Keratinocyte (primary cell): Measurements from ENCODE around the gene LRP1B. TPM values are rescaled to one million over a fixed set of nuclear protein-coding genes. Genes with fewer than 3 reads are reported as not detected.

Source experiments
- DNase-seq: peaks from one replicate; pipeline ENCODE4 v3.0.0-alpha.2; 2011; ENCODE audit warnings: low read depth, missing footprints, low spot score
- FAIRE-seq: peaks from 2 replicates; lab custom pipeline; 2011; peaks lifted over from hg19 to GRCh38; lab: Jason Lieb, UNC
- H2AFZ ChIP-seq: 2 replicates; pipeline ENCODE4 v1.6.0; 2012; ENCODE audit warnings: low read length, control low read depth, inconsistent platforms; ENCODE audit not compliant: control insufficient read depth
- H3K27ac ChIP-seq: 2 replicates; pipeline ENCODE4 v1.5.1; 2011; ENCODE audit warnings: low read length; ENCODE audit not compliant: control insufficient read depth, insufficient read depth
- H3K27me3 ChIP-seq: 3 replicates; pipeline ENCODE4 v1.6.0; 2011; ENCODE audit warnings: low read length; ENCODE audit not compliant: control insufficient read depth, insufficient read depth; ENCODE audit errors: extremely low read depth
- H3K36me3 ChIP-seq, 2 experiments: 2 replicates in 1 of 2; 3 replicates in 1 of 2; pipeline ENCODE4 v1.5.1; 2011; ENCODE audit warnings: low read length in 2 of 2, mild to moderate bottlenecking in 1 of 2; ENCODE audit not compliant: control insufficient read depth in 2 of 2, insufficient read depth in 2 of 2; ENCODE audit errors: extremely low read depth in 1 of 2
- H3K4me1 ChIP-seq: 3 replicates; pipeline ENCODE4 v1.5.1; 2011; ENCODE audit warnings: low read length; ENCODE audit not compliant: control insufficient read depth, insufficient read depth; ENCODE audit errors: extremely low read depth
- H3K4me2 ChIP-seq: 3 replicates; pipeline ENCODE4 v1.6.0; 2011; ENCODE audit warnings: low read depth, low read length; ENCODE audit not compliant: control insufficient read depth, insufficient read depth; ENCODE audit errors: extremely low read depth
- H3K4me3 ChIP-seq, 3 experiments: fragments of 200-600 bp in 1 of 3; sonication (generic) in 1 of 3; 2 replicates in 2 of 3; 3 replicates in 1 of 3; pipeline ENCODE4 v1.5.1; 2011 to 2016; ENCODE audit warnings: low read length in 3 of 3, mild to moderate bottlenecking in 3 of 3, control low read depth in 2 of 3, inconsistent platforms in 1 of 3, low read depth in 1 of 3, mixed read lengths in 1 of 3, mixed run types in 1 of 3, moderate library complexity in 1 of 3; ENCODE audit not compliant: control insufficient read depth in 2 of 3, insufficient read depth in 2 of 3; ENCODE audit errors: extremely low read depth in 1 of 3
- H3K79me2 ChIP-seq: 2 replicates; pipeline ENCODE4 v1.6.0; 2012; ENCODE audit warnings: low read length; ENCODE audit not compliant: control insufficient read depth, insufficient read depth
- H3K9ac ChIP-seq: 3 replicates; pipeline ENCODE4 v1.6.0; 2011; ENCODE audit warnings: low read length; ENCODE audit not compliant: control insufficient read depth, insufficient read depth; ENCODE audit errors: extremely low read depth
- H3K9me1 ChIP-seq: 3 replicates; pipeline ENCODE4 v1.6.0; 2011; ENCODE audit warnings: low read length; ENCODE audit not compliant: control insufficient read depth, insufficient read depth; ENCODE audit errors: extremely low read depth
- H3K9me3 ChIP-seq: 2 replicates; pipeline ENCODE4 v1.5.1; 2012; ENCODE audit warnings: low read depth, low read length; ENCODE audit not compliant: control insufficient read depth
- H4K20me1 ChIP-seq: 3 replicates; pipeline ENCODE4 v1.6.0; 2011; ENCODE audit warnings: low read length; ENCODE audit not compliant: control insufficient read depth, insufficient read depth; ENCODE audit errors: extremely low read depth
- CTCF ChIP-seq, 3 experiments: IDR thresholded peaks in 1 of 3; conservative IDR thresholded peaks in 1 of 3; optimal IDR thresholded peaks in 1 of 3; 2 replicates in 2 of 3; 3 replicates in 1 of 3; pipeline versions ENCODE3 to v1.5.1; 2011; ENCODE audit warnings: low read length in 3 of 3, mild to moderate bottlenecking in 3 of 3, moderate library complexity in 2 of 3, control low read depth in 1 of 3, inconsistent platforms in 1 of 3; ENCODE audit not compliant: insufficient read depth in 2 of 3; ENCODE audit errors: extremely low read depth in 1 of 3
- EZH2 ChIP-seq: IDR thresholded peaks from one replicate; pipeline ENCODE4 v1.6.1; 2012; ENCODE audit warnings: inconsistent platforms, mild to moderate bottlenecking, low read length, moderate library complexity
- dilution Hi-C: fragments of 300-500 bp; cut with MboI; formaldehyde crosslinking; loops from one replicate; pipeline ENCODE4 v1.7.0; 2020; ENCODE audit warnings: low sequenced_read_pairs; ENCODE audit not compliant: extremely low pct_ligation_motif_present
- polyA plus RNA-seq, 5 experiments: library from polyadenylated mRNA; depleted of rRNA in 3 of 5; stranded (reverse) in 3 of 5; stranded (forward) in 1 of 5; unstranded in 1 of 5; fragments of >200 nt; gene quantifications; 1 replicate in 1 of 5; 2 replicates in 3 of 5; 3 replicates in 1 of 5; pipeline versions ENCODE4 v1.2.1 to v1.2.3, GENCODE V29; 2011 to 2012; ENCODE audit warnings: missing spikeins in 2 of 5, low read depth in 1 of 5, low replicate concordance in 1 of 5

The LRP1B gene
- polyA plus RNA-seq, 1 donor (not counting 4 experiments of a cell fraction or from before 2014, with no cell fraction given), result not detected

DNA sequence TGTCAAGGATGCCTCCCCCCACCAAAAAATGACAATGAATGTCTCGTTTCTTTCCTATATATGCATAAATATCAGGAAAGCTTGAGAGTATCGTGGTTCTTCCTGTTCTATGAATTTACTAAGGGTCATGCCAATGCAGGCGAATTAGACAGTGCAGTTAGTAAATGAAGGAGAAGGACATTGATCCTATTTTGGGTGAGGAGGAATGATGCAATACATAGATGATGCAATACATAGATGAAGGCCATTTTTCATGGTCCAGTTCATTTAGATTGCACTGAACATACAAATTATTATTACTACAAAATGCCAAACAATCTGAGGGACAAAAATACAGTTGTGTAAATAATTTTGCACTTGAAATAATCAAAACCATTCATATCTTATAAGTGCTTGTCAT, 1265.0 kb downstream of the LRP1B start:
- no peaks in the 10 kb centered on the region for H3K4me1 ChIP-seq
- TF ChIP-seq EZH2, result no peak
- TF ChIP-seq CTCF (optimal IDR thresholded peaks at IDR 0.05 in 1 of 3, IDR thresholded peaks at IDR 0.05 in 1 of 3, conservative IDR thresholded peaks at IDR 0.05 in 1 of 3; ENCODE audit: extremely low read depth in 1 of 3, insufficient read depth in 2 of 3, low read length in 3 of 3), result no peak
- FAIRE-seq, result no peak
- no peak overlapping the region for H3K9ac ChIP-seq
- H3K4me2 ChIP-seq, result no peak overlapping the region
- H3K4me3 ChIP-seq, result no peak overlapping the region
- no peaks in the 10 kb centered on the region for H3K79me2 ChIP-seq
- dilution Hi-C loops, result no loop called here
- H3K9me3 ChIP-seq, result no peaks in the 10 kb centered on the region
- H3K27ac ChIP-seq, result no peak overlapping the region
- no peaks in the 10 kb centered on the region for H4K20me1 ChIP-seq
- DNase-seq, result no peak
- H3K9me1 ChIP-seq, result no peaks in the 10 kb centered on the region
- no peaks in the 10 kb centered on the region for H3K36me3 ChIP-seq
- no peaks in the 10 kb centered on the region for H3K27me3 ChIP-seq
- no peak overlapping the region for H2AFZ ChIP-seq

DNA sequence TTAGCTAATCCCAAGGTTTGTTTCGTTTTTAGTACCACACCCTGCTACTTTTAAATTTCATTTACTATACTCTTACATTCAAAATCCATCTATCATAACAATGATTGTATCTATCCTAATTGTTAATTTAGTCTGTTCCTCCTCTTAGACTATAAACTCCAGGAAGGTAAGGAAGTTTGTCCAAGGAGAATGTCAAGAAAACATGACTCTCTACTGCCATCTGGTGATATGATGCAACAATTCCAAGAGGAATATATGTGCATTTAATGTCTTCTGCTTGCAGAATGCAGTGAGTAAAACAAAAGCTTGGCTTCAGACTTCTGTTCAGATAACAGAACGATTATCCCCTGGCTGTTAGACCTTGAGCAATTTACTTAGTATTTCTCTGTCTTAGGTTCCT, 1267.1 kb downstream of the LRP1B start:
- Histone ChIP-seq H3K4me2 (no peak overlapping the region), H3K36me3 (no peaks in the 10 kb centered on the region), H2AFZ (no peak overlapping the region), H3K79me2 (no peaks in the 10 kb centered on the region), H3K27ac (no peak overlapping the region), H3K4me3 (no peak overlapping the region), H3K4me1 (no peaks in the 10 kb centered on the region), H4K20me1 (no peaks in the 10 kb centered on the region), H3K9me1 (no peaks in the 10 kb centered on the region), H3K27me3 (no peaks in the 10 kb centered on the region), H3K9me3 (no peaks in the 10 kb centered on the region), H3K9ac (no peak overlapping the region)
- TF ChIP-seq EZH2 (no peak), CTCF (optimal IDR thresholded peaks at IDR 0.05 in 1 of 3, IDR thresholded peaks at IDR 0.05 in 1 of 3, conservative IDR thresholded peaks at IDR 0.05 in 1 of 3; ENCODE audit: extremely low read depth in 1 of 3, insufficient read depth in 2 of 3, low read length in 3 of 3) (peak in 2 of 3 experiments; percentile 36 to 39)
- FAIRE-seq (peak; percentile 68), DNase-seq (no peak)
- dilution Hi-C loops, result no loop called here
